DMS114 treated with DMSO at 0.1 percent for 48 hours (cell line): ENCODE data around the gene SPTB.

ENCODE experiments used
- DNase-seq: peaks from one replicate; lab custom pipeline; 2025; ENCODE audit not compliant: unreplicated experiment; lab: John Stamatoyannopoulos, UW

SPTB gene

DNA sequence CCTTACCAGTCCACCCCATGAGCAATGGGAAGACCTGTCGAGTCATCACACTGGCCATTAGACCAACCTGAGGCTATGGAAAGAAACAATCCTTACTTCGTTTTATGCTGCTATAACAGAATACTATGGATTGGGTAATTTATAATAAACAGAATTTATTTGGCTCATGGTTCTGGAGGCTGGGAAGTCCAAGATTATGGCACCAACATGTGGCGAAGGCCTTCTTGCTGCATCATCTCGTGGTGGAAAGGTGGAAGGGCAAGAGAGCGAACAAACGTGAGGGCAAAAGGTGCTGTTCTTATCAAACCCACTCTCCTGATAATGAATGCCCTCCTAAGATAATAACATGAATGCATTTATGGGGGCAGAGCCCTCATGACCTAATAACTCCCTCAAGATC lies 9.6 kb upstream of the SPTB start:
- DNase-seq, result no peak

DNA sequence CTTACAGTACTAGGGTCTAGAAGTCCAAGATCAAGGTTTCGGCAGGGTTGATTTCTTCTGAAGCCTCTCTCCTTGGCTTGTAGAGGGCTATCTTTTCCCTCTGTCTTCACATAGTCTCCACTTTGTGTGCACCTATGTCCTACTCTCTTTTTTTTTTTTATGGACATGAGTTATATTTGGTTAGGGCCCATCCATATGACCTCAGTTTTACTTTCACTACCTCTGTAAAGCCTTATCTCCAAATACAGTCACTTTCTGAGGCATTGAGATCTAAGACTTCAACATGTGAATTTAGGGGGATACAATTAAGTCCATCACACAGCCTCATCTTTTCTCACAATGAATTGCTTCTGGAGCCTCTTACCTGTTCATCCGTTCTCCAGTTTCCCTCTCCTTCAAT lies 5.9 kb upstream of the SPTB start:
- no peak for DNase-seq

DNA sequence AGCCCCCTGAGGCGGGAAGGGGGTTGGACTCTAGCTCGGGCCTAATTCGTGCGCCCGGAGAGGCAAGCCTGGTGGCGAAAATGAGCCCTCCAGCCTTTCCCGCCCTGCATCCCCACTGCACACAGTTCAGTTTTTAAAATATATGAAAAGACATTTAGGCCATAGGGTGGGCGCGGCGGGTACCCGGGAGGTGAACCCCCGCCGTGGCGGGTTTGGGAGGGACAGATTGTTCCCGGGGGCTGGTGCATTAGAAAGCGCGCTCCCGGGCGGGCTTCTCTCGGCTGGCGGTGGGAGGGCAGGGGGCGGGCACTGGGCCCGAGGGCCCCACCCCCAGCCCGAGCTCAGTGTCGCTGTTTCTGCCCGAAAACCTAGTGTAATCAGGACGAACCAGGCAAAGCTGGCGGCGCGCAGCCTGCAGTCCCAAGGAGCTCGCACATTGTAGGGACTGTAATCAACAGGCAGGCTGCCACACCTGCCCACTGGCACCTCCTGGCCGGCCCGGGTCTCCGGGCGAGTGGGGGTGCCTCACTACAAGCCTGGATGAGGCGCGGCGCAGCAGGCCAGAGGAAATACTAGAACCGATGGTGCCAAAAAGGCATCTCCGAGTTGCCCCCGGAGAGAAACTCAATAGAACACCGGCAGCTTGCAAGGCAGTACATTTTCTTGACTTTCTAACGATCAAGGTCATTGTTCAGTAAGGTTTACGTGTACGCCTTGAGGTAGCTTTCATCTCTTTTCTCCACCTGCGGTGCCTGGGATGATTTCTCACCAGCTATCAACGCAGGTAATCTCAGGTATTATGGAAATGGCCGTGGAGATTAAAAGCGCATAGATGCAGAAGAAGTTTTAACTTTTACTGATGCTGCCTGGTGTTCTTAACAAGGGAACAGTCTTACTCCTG lies 764 bp upstream of the SPTB start:
- DNase-seq, result peak; percentile 15

DNA sequence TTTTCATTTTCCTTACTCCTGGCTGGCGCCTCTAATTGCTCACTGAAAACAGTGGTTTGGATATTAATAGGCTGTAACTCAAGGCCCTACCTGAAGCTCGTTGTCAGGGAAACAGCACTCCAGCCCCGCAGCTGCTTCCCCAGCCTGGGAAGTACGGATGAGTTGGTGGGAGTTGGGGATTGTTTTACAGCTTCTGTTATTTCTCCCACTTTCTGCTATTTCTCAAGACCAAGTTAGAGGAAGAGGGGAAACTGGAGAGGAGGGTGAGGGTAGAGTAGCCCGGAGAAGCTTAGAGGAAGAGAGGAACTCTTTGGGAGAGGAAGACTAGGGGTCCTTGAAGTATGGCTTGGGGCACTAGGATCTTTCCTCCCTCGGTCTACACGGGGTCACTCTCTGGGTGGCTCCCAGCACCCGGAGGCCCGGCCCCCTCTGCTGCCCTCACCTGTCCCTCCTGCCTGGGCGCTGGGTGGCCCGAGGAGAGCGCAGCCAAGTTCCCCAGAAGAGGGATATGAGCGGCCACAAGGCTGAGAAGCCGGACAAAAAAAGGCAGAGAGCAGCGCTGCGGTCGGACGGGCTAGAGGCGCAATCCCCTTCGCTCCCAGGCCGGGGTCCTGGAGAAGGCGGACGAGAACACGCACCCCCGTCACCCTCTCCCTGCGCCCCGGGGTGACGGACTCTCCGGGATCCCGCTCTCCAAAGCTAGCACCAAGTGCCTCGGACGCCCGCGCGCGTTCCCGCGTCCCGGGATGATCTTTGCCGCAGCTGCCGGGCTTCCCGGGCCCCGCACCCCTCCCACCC lies 671 bp downstream of the SPTB start:
- no peak for DNase-seq

DNA sequence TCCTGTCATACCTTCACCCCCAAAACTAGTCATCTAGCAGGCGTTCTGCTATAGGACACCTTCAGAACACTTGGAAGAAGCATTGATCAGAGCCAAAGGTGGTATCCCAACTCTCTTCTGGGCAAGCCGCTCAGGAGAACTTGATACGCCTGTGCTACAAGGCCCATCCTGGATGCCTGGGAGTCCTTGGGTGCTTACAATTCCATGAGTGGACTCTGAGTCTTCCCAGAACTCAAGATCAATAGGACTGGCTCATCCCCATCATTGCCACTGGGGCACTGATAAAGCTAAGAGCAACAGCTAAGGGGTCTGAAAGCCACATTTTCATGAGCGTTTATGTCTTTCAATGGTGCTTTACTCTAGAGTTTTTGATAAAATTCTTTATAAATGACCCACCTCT lies 1.9 kb downstream of the SPTB start:
- DNase-seq, result no peak

DNA sequence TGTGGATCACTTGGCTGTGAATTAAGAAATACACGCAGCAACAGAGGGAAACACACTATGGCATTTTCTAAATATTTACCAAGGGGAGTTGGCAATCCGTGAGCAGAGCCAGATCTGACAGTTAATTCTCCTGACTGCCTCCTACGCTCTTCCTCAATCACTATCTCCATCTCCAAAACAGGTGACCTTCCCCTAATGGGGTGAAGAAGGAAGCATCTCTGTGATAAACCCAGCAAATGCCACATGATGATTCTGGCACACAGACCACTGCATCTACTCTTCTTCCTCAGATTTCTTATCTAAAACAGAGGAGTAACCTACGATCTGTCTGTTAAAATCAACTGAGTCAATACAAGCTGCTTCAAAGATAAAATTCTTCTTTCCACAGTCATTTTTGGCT lies 4.4 kb downstream of the SPTB start:
- DNase-seq, result no peak

DNA sequence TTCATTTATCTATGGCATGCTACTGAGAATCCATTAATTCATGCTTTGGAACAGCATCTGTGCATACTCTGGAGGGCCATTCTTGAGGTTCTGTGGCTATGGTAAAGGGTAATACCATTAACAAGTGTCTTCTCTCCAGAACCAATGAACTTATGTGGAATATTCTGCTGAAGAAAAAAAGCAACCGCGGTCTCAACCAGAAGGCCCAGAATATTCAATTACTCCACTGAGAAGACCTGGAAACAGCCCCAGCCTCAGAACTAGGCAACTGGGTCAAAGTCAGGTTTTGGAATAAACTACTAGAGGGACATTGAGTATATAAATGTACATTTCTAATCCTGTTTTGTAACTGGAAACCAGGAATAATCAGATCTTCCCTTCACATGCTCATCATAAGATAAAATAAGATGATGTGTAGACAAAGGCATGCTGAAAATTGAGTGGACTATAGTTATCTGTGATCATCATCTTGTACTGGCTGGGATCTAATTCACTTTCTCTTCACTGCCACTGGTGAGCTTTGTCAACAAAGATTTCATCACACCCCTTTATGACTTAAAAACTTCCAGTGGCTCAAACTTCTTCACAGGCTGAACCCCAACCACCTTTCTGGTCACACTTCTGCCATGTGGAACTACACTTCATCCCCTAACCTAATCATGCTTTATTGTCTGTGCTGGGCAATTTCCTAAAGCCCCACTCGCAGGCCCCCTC lies 6.0 kb downstream of the SPTB start:
- no peak for DNase-seq

DNA sequence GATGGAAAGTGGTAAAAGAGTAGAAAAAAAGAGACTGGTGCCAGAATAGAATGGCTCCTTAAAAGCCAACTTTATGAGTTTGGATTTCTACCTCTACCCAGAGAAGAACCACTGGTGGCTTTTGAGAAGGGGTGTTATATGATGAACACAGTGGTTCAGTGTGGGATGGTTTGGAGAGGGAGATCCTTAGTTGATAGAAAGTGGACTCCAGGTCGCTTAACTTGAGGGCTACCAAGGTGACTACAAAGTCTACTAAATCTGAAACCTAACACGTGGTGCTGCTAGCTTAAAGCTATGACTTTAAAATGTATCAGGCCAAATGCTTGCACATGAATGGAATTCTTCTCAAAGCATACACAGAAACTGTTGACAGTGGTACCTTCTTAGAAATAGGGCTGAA lies 8.4 kb downstream of the SPTB start:
- no peak for DNase-seq

DNA sequence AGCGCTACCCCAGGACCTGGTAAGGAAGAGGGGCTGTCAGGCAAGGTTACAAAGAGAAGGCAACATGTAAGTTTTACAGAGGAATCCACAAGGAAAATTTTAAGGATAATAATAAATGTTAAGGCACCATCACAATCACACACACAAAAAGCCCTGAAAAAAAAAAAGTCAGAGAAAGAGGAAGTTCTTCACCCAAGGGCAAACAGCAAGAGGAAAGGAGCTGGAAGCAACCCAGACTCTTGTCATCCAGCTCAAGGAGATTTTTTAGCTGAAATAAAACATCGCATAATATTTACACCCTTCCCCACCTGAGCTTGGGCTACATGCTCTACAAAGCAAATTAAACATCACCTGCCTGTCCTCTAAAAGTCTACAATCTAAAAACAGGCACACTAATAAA lies 9.5 kb downstream of the SPTB start:
- no peak for DNase-seq

DNA sequence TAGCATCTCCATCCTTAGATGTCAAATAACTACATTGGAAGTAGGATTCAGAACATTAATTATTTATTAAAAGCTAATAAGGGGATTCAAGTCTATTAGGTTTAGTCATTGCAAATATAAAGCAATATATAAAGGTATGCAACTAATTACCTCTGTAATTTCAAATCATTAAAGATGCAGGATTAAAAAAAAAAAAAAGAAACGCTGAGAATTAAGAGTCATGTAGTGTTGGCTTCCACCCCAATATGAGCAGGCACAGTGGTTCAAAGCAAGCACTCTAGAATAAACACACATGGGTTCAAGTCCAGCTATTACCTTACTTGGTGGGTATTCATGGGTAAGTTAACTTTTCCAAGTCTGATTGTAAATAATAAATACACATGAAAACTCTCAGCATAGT lies 10.9 kb downstream of the SPTB start:
- DNase-seq, result no peak

DNA sequence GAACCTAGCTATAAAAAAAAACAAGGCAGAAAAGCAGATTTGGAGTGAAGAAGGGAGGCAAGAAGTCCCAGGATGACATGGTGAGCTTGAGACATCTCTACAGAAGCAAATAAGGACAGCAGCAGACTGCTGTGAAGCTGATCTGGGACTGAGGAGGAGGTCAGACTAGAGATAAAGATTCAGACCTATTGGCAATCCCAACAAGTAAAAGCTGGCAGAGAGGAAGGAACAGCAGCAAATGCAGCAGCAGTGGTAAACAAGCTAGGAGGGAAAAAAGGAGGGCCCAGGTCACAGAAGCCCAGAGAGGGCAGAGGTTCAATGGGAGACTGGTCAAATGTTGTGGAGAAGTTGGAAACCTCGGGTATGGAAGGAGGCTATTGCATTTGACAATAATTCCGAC lies 11.3 kb downstream of the SPTB start:
- no peak for DNase-seq

DNA sequence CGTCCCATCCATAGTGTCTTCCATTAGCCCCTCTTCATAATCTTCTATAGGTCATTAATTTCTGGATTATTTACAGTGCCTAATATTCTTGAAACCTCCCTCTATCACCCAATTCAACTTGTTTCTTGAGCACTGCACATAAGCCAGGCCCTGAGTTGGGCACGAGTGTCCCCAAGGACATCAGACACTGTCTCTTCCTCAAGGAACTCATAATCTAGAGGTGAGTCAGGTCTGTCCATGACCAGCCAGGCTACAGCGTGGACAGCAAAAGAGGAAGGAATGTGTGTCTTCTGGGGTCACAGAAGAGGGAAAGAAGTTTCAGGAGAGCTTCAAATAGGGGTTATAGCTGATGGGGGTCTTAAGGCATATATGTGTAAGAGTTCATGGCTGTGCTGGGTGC lies 12.5 kb downstream of the SPTB start:
- DNase-seq, result no peak

DNA sequence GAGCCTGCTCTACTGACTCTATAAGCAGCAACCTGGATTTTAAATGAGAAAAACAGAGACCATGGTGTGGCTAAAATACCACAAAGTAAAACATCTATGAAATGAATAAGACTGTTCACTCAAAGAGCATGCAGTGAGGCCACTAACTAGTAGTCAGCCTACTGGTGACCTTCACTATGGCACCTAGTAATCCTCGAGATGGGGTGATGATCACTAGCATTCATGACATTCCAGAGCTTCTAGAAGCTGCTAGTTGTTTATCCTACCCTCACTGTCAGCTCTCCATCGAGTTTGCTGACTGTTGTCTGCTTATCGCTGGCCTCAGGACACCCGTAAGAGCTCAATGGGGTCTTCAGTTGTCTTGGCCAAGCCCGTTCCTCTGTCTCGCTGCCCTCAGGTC lies 13.7 kb downstream of the SPTB start:
- no peak for DNase-seq

DNA sequence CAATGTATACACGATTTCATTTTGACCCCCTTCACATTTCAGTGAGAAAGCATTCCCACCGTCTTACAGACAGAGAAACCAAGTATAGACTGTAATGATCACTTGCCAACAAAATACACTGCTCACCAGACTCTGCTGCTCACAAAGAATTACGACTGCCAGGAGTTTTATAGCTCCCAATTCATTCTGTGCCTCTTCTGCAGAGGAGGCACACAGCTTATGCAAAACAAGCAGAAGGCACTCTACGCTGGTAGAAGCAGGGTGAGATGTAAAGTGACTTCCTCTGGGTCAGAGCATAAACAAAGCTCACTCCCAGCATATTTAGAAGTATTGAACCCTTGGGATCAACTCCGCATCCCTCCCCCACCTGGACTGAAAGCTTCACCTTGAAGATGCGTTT lies 14.6 kb downstream of the SPTB start:
- no peak for DNase-seq

DNA sequence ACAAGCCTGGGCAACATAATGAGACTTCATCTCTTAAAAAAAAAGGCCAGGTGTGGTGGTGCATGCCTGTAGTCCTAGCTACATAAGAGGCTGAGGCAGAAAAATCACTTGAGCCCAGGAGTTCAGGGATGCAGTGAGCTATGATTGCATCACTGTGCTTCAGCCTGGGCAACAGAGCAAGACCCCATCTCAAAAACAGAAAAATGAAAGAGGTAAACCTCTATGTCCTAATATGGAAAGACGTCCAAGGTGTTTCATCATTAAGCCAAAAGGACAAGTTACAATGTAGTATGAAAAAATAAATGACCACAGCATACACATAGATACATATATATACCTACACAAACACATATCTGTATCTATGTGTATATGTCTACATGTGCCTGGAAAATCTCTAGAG lies 15.4 kb downstream of the SPTB start:
- DNase-seq, result no peak

DNA sequence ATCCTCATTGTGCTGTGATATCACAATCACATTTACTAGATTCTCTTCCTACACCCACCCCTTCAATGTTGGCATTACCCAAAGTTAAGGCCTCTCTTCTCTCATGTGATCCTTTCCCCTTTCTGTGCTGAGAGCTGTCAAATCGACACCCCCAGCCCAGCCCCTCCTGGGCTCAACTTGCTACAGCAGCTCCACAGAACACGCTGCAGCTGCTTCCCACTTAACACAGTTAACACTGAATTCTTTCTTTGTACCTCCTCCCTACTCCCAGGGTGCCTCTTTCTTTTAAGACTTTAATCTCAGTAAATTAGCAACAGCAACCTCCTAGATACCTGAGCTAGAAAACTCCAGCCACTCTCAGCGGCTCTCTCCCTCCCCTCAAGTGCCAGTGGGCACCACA lies 17.8 kb downstream of the SPTB start:
- DNase-seq, result no peak

DNA sequence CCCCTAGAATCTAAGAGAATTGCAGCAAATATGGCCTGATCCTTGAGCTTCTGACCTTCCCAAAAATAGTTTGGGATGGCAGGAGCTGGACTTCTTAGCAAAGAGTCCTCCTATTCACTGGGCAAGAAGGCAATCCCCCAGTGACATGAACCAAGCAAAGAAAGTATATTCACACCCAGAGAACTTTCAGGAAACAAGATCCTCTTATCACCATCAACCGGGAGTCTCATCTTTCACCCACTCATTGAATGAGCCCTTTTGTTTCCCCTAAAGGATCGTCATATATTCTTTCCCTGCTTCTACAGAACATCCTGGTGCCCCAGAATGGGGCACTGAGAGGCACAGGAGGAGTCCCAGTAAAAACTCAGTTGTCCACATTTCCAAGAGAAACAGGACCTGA lies 19.7 kb downstream of the SPTB start:
- DNase-seq, result no peak

DNA sequence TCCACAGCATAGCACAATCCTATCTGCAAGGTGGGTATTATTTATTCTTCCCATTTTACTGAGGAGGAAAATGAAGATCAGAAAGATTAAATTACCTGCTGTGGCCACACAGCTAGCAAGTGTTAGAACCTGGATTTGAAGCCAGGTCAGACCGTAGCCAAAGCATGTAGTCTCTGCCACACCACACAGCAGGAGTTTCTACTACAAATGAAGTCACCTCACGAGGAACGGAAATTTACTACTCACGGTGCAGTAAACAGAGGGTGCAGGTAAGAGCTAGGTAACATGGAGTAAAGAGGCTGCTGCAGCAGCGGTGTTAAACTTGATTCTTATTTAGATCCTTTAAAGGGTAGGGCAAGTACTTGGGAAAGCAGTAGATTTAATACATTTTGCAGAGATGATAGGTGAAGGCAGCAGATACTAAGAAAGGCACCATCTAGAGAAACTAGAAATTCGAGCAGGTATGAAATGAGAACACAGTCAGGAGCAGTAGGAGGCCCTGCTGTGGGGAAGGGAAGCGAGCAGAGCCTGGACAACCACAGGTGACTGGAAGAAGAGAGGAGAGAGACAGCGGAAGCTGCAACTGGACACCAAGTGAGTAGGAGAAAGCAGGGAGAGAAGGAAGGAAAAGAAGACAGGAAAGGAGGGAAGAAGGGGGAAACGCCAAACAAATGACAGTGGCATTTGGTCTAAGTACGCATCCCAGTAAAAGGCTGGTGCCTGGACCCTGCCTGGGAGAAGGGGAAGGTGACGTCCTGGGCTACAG lies 21.5 kb downstream of the SPTB start:
- no peak for DNase-seq

DNA sequence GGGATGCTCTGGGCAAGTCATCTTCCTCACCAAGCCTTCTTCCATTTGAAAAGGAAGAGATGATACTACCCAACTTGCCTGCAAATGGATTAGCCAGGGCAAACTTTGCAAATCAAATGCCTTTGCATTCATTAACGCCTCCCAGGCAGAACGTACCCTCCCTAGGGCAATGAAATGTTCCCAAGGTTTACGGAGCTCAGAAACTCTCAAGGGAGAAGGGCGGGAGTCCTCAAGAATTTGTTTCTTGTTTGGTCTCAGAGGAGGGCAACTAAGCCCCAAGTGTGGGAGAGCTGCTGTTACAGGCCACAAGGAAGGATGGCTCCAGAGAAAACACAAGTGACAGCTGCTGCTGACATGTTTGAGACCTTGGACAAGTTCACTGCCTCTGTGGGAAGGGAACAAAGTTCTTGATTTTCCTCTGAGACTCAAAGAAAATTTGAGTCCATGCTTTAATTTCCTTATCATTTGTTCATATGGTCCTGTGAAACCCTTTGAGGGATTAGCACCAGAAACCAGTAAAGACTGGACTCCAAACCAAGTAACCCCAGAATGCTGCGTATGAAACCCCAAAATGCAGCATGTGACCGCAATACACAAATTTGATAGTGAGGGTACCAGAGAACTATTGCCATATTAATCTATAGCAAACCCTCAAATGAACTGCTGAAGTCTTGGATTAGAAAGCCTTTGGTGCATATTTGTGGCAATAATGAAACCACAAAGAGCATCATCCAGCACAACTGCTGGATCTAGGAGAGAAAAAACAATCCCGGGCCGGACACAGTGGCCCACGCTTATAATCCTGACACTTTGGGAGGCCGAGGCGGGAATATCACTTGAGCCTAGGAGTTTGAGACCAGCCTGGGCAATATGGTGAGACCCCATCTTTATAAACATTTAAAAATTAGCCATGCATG lies 22.9 kb downstream of the SPTB start:
- DNase-seq, result no peak
